ENCODE results near the gene BNIP3. TPM values are rescaled to one million over a fixed set of nuclear protein-coding genes. Genes with fewer than 3 reads are reported as not detected.

BNIP3 gene
- total and polyA plus RNA-seq, 2 of the 8 experiments (the other 6 are each of a cell fraction or from before 2014, with no cell fraction given): 25.8 to 58.9 TPM

DNA sequence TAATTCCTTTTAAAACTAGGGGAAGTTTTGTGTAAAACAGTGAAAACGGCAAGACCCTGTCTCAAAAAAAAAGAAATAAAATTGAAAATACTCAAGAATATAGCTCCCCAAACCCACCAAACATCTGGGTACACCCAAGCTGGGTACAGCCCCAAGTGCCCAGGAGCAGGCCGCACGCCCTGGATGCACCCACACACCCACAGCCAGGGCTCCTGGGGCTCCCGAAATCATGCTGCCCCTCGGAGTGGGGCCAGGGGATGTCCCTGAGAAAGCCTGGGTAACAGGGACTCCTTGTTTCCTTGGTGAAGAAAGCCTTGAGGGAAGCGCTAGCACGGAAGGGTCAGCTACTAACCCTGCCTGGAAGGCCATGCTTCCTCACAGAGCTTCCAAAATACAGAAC is 10.1 kb downstream of the BNIP3 start (continued):
- TF ChIP-seq, protein P1, sequence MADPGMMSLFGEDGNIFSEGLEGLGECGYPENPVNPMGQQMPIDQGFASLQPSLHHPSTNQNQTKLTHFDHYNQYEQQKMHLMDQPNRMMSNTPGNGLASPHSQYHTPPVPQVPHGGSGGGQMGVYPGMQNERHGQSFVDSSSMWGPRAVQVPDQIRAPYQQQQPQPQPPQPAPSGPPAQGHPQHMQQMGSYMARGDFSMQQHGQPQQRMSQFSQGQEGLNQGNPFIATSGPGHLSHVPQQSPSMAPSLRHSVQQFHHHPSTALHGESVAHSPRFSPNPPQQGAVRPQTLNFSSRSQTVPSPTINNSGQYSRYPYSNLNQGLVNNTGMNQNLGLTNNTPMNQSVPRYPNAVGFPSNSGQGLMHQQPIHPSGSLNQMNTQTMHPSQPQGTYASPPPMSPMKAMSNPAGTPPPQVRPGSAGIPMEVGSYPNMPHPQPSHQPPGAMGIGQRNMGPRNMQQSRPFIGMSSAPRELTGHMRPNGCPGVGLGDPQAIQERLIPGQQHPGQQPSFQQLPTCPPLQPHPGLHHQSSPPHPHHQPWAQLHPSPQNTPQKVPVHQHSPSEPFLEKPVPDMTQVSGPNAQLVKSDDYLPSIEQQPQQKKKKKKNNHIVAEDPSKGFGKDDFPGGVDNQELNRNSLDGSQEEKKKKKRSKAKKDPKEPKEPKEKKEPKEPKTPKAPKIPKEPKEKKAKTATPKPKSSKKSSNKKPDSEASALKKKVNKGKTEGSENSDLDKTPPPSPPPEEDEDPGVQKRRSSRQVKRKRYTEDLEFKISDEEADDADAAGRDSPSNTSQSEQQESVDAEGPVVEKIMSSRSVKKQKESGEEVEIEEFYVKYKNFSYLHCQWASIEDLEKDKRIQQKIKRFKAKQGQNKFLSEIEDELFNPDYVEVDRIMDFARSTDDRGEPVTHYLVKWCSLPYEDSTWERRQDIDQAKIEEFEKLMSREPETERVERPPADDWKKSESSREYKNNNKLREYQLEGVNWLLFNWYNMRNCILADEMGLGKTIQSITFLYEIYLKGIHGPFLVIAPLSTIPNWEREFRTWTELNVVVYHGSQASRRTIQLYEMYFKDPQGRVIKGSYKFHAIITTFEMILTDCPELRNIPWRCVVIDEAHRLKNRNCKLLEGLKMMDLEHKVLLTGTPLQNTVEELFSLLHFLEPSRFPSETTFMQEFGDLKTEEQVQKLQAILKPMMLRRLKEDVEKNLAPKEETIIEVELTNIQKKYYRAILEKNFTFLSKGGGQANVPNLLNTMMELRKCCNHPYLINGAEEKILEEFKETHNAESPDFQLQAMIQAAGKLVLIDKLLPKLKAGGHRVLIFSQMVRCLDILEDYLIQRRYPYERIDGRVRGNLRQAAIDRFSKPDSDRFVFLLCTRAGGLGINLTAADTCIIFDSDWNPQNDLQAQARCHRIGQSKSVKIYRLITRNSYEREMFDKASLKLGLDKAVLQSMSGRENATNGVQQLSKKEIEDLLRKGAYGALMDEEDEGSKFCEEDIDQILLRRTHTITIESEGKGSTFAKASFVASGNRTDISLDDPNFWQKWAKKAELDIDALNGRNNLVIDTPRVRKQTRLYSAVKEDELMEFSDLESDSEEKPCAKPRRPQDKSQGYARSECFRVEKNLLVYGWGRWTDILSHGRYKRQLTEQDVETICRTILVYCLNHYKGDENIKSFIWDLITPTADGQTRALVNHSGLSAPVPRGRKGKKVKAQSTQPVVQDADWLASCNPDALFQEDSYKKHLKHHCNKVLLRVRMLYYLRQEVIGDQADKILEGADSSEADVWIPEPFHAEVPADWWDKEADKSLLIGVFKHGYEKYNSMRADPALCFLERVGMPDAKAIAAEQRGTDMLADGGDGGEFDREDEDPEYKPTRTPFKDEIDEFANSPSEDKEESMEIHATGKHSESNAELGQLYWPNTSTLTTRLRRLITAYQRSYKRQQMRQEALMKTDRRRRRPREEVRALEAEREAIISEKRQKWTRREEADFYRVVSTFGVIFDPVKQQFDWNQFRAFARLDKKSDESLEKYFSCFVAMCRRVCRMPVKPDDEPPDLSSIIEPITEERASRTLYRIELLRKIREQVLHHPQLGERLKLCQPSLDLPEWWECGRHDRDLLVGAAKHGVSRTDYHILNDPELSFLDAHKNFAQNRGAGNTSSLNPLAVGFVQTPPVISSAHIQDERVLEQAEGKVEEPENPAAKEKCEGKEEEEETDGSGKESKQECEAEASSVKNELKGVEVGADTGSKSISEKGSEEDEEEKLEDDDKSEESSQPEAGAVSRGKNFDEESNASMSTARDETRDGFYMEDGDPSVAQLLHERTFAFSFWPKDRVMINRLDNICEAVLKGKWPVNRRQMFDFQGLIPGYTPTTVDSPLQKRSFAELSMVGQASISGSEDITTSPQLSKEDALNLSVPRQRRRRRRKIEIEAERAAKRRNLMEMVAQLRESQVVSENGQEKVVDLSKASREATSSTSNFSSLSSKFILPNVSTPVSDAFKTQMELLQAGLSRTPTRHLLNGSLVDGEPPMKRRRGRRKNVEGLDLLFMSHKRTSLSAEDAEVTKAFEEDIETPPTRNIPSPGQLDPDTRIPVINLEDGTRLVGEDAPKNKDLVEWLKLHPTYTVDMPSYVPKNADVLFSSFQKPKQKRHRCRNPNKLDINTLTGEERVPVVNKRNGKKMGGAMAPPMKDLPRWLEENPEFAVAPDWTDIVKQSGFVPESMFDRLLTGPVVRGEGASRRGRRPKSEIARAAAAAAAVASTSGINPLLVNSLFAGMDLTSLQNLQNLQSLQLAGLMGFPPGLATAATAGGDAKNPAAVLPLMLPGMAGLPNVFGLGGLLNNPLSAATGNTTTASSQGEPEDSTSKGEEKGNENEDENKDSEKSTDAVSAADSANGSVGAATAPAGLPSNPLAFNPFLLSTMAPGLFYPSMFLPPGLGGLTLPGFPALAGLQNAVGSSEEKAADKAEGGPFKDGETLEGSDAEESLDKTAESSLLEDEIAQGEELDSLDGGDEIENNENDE (IDR thresholded peaks at IDR 0.05; ENCODE audit: insufficient replicate concordance, low read length): no peak
- TF ChIP-seq CREB1 (IDR thresholded peaks at IDR 0.05) (no peak), BRCA1 (IDR thresholded peaks at IDR 0.05; ENCODE audit: low read depth, low read length) (no peak), TCF12 (IDR thresholded peaks at IDR 0.05; ENCODE audit: low read depth, low read length) (no peak), GABPA (IDR thresholded peaks at IDR 0.05; ENCODE audit: borderline replicate concordance, insufficient read depth, low read length) (no peak), SUZ12 (IDR thresholded peaks at IDR 0.05; ENCODE audit: low read length) (no peak), BCL11A (IDR thresholded peaks at IDR 0.05; ENCODE audit: low read depth in 2 of 2, low read length in 2 of 2) (no peak), CBX8 (IDR thresholded peaks at IDR 0.05; ENCODE audit: borderline replicate concordance, low read depth, low read length) (no peak), GTF2F1 (IDR thresholded peaks at IDR 0.05; ENCODE audit: borderline replicate concordance, low read depth, low read length) (no peak)
